Endodermal cell (in vitro differentiated cells): ENCODE data around the gene CFAP20. TPM values are rescaled to one million over a fixed set of nuclear protein-coding genes. Genes with fewer than 3 reads are reported as not detected.

Experiments
- DNase-seq: peaks from one replicate; pipeline ENCODE4 v3.0.0-alpha.2; 2017
- H3K27ac ChIP-seq: 2 replicates; pipeline ENCODE4 v1.5.1; 2013; ENCODE audit warnings: mild to moderate bottlenecking, low read depth, low read length, moderate library complexity
- H3K27me3 ChIP-seq: 2 replicates; pipeline ENCODE4 v1.6.1; 2013; ENCODE audit warnings: mild to moderate bottlenecking, low read length, moderate library complexity; ENCODE audit not compliant: insufficient read depth, control insufficient read depth, poor library complexity, severe bottlenecking
- H3K36me3 ChIP-seq: 2 replicates; pipeline ENCODE4 v1.7.0; 2013; ENCODE audit warnings: mild to moderate bottlenecking, low read length, moderate library complexity; ENCODE audit not compliant: control insufficient read depth, insufficient read depth
- H3K4me1 ChIP-seq: one replicate; pipeline ENCODE4 v1.7.0; 2013; ENCODE audit warnings: low read length; ENCODE audit not compliant: control insufficient read depth, insufficient read depth
- H3K4me3 ChIP-seq: 2 replicates; pipeline ENCODE4 v1.5.1; 2013; ENCODE audit warnings: mild to moderate bottlenecking, low read length, moderate library complexity
- H3K9ac ChIP-seq: 2 replicates; pipeline ENCODE4 v1.6.1; 2013; ENCODE audit warnings: mild to moderate bottlenecking, low read length, moderate library complexity; ENCODE audit not compliant: poor library complexity, severe bottlenecking; ENCODE audit errors: extremely low read depth
- H3K9me3 ChIP-seq: 2 replicates; pipeline ENCODE4 v1.6.1; 2013; ENCODE audit warnings: mild to moderate bottlenecking, low read length, moderate library complexity; ENCODE audit not compliant: control insufficient read depth
- H3K27ac Mint-ChIP-seq: 2 replicates; pipeline ENCODE4 v1.8.0; 2020; ENCODE audit warnings: mixed read lengths
- H3K27me3 Mint-ChIP-seq: 2 replicates; pipeline ENCODE4 v1.8.0; 2021; ENCODE audit warnings: mild to moderate bottlenecking, mixed read lengths; ENCODE audit not compliant: insufficient read depth
- H3K36me3 Mint-ChIP-seq: 2 replicates; pipeline ENCODE4 v1.8.0; 2020; ENCODE audit warnings: low read depth, mixed read lengths
- H3K4me1 Mint-ChIP-seq: 2 replicates; pipeline ENCODE4 v1.8.0; 2020; ENCODE audit warnings: mixed read lengths
- H3K4me3 Mint-ChIP-seq: 2 replicates; pipeline ENCODE4 v1.8.0; 2020; ENCODE audit warnings: mild to moderate bottlenecking, moderate library complexity, mixed read lengths
- H3K9me3 Mint-ChIP-seq: 2 replicates; pipeline ENCODE4 v1.8.0; 2020; ENCODE audit warnings: mild to moderate bottlenecking, mixed read lengths
- WGBS, 2 experiments: methylation state at CpG; one replicate each; pipeline versions ENCODE4 v1.1.5 to v1.1.7; 2013; ENCODE audit warnings: missing lambda C conversion rate in 2 of 2, mixed read lengths in 1 of 2; ENCODE audit not compliant: insufficient coverage in 1 of 2, insufficient read length in 1 of 2; 5-methylcytosine and 5-hydroxymethylcytosine counted together
- total RNA-seq, 2 donors: library from RNA; stranded (reverse); fragmentation: NEBNext Ultra II Directional in 1 of 2; extraction: Animal tissue kit (Norgen Biotek cat#: 25700) in 1 of 2; gene quantifications; 2 replicates in 1 of 2; 3 replicates in 1 of 2; pipeline ENCODE4 v1.2.1, GENCODE V29; 2021
- TF ChIP-seq, protein P1 (sequence below): fragments of 200-600 bp; sonication (generic); conservative IDR thresholded peaks from 2 replicates; pipeline ENCODE4 v1.5.0; 2021; ENCODE audit warnings: antibody characterized with exemption, mild to moderate bottlenecking

CFAP20 gene
- total RNA-seq, 2 donors from 2014 or later = 55.2 to 57.2 TPM

DNA sequence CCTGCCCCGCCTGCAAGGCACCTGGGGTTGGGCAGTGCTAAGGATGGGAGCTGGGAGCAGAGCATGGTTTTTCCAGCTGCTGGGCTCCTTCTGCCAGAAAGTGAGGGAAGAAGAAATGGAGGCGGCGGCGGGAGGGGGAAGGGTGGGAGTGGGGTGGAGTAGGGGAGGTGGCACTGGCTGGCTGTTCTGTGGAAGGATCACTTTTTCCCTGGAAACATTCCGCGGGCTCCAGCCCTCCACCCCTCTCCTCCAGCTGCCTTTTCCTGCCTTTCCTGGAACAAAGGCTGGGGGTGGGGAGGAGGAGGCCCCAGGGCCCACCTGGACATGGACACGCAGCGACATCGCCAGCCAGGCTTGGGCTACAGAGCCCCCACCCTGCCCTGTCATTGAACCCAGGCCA, 41.1 kb downstream of the CFAP20 start:
- Histone ChIP-seq H3K9me3 (no peaks in the 10 kb centered on the region), H3K27me3 (no peaks in the 10 kb centered on the region), H3K4me1 (no peaks in the 10 kb centered on the region), H3K4me3 (no peak overlapping the region), H3K9ac (no peak overlapping the region), H3K27ac (no peak overlapping the region), H3K36me3 (no peaks in the 10 kb centered on the region)
- Mint-ChIP-seq H3K27me3 (peaks cover 3% of the 10 kb centered on the region), H3K27ac (no peak overlapping the region), H3K9me3 (no peaks in the 10 kb centered on the region), H3K36me3 (no peaks in the 10 kb centered on the region), H3K4me1 (no peaks in the 10 kb centered on the region), H3K4me3 (no peak overlapping the region)
- no peak for DNase-seq
- TF ChIP-seq, protein P1, sequence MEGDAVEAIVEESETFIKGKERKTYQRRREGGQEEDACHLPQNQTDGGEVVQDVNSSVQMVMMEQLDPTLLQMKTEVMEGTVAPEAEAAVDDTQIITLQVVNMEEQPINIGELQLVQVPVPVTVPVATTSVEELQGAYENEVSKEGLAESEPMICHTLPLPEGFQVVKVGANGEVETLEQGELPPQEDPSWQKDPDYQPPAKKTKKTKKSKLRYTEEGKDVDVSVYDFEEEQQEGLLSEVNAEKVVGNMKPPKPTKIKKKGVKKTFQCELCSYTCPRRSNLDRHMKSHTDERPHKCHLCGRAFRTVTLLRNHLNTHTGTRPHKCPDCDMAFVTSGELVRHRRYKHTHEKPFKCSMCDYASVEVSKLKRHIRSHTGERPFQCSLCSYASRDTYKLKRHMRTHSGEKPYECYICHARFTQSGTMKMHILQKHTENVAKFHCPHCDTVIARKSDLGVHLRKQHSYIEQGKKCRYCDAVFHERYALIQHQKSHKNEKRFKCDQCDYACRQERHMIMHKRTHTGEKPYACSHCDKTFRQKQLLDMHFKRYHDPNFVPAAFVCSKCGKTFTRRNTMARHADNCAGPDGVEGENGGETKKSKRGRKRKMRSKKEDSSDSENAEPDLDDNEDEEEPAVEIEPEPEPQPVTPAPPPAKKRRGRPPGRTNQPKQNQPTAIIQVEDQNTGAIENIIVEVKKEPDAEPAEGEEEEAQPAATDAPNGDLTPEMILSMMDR = no peak
- WGBS, 2 experiments = 94% methylated on average over 7 of the region's 9 CpGs; no CpG with 5 or more reads in 1 of the 2 experiments

DNA sequence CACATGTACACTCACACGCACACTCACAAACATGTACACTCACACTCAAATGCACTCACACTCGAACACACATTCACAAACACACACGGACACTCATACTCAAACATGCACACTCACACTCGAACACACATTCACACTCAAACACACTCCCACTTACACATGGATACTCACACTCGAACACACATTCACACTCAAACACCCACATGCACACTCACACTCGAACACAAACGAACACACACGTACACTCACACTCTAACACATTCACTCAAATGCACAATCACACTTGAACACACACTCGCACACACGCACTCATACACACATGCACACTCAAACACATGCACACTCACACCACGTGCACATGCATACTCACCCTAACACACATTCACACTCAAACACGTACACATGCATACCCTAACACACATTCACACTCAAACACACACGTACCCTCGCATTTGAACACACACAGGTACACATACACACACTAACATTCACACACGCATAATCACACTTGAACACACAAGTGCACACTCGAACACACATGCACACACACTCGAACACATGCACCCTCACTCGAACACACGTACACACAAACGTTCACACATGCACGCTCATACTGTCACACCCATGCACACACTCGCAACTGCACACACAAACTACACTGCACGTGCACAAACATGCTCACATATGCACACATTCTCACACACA, 41.8 kb downstream of the CFAP20 start:
- 87 to 89% methylated on average over 19 to 23 of the region's 23 CpGs for WGBS, 2 experiments
- Histone ChIP-seq H3K27me3 (no peaks in the 10 kb centered on the region), H3K36me3 (no peaks in the 10 kb centered on the region), H3K4me1 (no peaks in the 10 kb centered on the region), H3K9me3 (no peaks in the 10 kb centered on the region), H3K9ac (no peak overlapping the region), H3K27ac (no peak overlapping the region), H3K4me3 (no peak overlapping the region)
- H3K27me3 Mint-ChIP-seq = peaks cover 1% of the 10 kb centered on the region
- H3K9me3 Mint-ChIP-seq = no peaks in the 10 kb centered on the region
- DNase-seq = no peak
- no peak overlapping the region for H3K27ac Mint-ChIP-seq
- no peaks in the 10 kb centered on the region for H3K4me1 Mint-ChIP-seq
- TF ChIP-seq, protein P1 = no peak
- no peaks in the 10 kb centered on the region for H3K36me3 Mint-ChIP-seq
- no peak overlapping the region for H3K4me3 Mint-ChIP-seq

DNA sequence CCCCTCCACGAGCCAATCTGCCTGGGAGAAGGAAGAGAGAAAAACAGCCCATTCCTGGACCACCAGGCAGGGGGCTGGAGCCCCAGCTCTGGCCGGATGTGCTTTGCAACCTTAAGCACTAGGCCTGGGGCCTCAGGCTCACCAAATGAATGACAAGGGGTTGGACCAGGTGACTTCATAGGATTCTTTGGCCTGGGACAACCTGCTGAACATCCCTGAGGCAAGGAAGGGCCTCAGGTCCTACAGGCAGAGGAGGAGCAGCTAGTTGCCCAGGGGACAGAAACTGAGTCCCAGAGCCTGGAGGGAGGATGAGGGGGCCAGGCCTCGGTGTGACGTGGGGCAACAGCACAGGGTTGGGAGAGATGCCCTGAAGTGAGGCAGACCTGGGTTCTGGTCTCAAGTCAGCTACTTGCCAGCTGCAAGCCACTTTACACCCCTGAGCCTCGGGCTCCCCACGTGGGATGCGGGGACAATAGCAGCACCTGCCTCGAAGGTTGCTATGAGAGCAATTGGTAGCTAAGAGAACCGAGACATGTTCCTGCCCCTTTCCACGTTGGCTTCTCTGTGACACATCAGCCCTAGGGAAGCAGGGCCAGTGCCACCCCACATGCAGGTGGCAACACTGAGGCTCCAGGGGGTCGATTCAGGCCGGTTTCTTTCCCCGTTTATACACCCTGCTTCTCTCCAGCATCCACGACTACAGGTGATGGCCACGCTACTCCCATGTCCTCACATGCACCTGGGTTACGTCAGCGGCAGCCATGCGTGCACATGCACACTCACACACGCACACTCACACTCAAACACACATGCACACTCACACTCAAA, 42.6 kb downstream of the CFAP20 start:
- Histone ChIP-seq H3K4me1 (no peaks in the 10 kb centered on the region), H3K9me3 (no peaks in the 10 kb centered on the region), H3K36me3 (no peaks in the 10 kb centered on the region), H3K27me3 (no peaks in the 10 kb centered on the region), H3K9ac (no peak overlapping the region), H3K4me3 (no peak overlapping the region), H3K27ac (no peak overlapping the region)
- Mint-ChIP-seq H3K4me3 (no peak overlapping the region), H3K9me3 (no peaks in the 10 kb centered on the region), H3K27ac (no peak overlapping the region), H3K36me3 (no peaks in the 10 kb centered on the region), H3K27me3 (peaks cover 2% of the 10 kb centered on the region), H3K4me1 (no peaks in the 10 kb centered on the region)
- no peak for DNase-seq
- 85 to 91% methylated on average over 19 of the region's 19 CpGs for WGBS, 2 experiments
- TF ChIP-seq, protein P1 = no peak
